22Rv1 (cell line): Measurements from ENCODE around the gene CUTA.

Source experiments
- H3K27ac ChIP-seq: fragments of 450-650 bp; 2 replicates; pipeline ENCODE4 v1.5.1; 2017
- ZFX ChIP-seq: fragments of 450-650 bp; IDR thresholded peaks from 2 replicates; pipeline ENCODE4 v1.6.1; 2017; ENCODE audit warnings: antibody characterized with exemption, borderline replicate concordance
- TF ChIP-seq, protein P1 (sequence below): fragments of 450-650 bp; IDR thresholded peaks from 2 replicates; pipeline ENCODE4 v1.5.1; 2017; ENCODE audit warnings: mild to moderate bottlenecking

CUTA gene

DNA sequence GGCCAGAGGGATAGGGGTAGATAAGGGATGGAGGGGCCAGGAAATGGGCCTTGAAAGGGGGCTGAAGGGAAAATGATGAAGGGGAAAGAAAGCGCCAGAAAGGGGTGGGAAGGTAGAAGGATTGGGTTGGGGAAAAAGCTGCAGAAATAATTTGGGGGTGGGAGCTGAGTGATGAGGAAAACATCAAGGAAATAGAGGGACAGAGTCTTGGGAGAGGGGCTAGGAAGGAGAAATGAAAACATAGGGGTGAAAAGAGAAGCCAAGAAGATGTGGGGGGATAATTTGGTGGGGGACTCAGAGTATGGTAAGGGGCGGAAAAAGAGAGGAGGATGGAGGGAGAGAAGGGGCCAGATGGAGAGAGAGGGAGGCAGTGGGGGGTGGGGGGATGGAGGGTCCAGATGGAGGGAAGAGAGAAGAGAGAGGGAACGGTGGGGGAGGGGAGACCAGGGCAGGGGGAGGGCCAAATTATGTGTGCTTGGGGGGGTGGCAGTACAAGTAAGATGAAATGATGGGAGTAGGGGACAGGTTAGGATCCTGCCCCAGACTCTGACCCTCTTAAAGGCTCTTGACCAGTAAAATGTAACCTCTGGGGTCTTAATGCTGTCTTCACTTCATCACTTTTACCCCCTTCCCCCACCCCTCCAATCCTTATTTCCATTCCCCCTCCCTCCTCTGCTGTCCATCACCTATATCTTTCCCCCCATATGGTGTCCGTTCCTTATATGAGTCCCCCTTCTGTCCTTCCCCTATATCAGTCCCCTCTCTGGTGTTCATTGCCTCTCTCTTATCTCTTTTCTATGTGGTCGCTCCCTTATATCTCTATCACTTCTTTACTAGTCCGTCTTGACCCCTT is 2.8 kb upstream of the CUTA start:
- no peak for TF ChIP-seq ZFX
- TF ChIP-seq, protein P1, sequence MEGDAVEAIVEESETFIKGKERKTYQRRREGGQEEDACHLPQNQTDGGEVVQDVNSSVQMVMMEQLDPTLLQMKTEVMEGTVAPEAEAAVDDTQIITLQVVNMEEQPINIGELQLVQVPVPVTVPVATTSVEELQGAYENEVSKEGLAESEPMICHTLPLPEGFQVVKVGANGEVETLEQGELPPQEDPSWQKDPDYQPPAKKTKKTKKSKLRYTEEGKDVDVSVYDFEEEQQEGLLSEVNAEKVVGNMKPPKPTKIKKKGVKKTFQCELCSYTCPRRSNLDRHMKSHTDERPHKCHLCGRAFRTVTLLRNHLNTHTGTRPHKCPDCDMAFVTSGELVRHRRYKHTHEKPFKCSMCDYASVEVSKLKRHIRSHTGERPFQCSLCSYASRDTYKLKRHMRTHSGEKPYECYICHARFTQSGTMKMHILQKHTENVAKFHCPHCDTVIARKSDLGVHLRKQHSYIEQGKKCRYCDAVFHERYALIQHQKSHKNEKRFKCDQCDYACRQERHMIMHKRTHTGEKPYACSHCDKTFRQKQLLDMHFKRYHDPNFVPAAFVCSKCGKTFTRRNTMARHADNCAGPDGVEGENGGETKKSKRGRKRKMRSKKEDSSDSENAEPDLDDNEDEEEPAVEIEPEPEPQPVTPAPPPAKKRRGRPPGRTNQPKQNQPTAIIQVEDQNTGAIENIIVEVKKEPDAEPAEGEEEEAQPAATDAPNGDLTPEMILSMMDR = no peak
- no peak overlapping the region for H3K27ac ChIP-seq

DNA sequence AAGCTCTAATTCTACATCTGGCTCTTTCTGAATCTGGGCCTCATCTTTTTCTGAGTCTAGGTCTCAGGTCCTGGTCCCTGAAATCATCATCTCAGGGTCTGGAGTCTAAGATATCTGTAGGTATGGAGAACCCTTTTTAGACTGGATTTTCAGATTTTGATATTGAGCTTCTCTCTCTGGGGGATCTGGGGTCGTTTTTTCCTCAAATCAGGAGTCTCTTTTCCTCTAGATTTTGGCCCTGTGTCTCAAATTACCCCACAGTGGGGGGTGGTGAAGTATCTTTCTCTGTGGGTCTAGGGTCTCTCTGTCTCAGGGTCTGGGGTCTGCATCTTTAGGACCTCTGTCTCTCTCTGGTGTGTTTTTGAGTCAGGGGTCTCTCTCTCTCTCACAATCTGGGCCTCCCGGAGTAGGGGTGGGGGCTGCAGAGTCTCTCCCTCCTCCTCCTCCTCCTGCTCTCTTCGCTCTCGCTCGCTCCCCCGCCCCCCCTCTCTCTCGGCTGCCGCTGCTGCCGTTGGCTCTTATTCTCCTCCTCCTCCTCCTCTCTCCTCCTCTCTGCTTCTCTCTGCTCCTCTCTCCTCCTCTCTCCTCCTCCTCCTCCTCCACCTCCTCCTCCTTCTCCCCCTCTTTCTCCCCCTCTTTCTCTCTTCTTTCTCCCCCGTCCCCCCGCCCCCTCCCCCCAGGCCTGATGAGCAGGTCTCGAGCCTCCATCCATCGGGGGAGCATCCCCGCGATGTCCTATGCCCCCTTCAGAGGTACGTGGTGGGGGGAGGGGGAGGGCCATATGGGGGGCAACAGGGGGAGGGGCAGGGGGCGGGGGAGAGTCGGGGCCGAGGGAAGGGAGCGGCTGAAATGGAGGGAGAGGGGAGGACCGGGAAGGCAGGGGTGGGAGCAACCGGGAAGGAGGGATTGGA is 1.9 kb upstream of the CUTA start, which contains the start of gene SYNGAP1:
TSS of gene SYNGAP1 (plus strand) at position 486 of the 911 bp plus-strand sequence. CDS start at position 686, 200 bp downstream.
- TF ChIP-seq, protein P1 = no peak
- no peak for TF ChIP-seq ZFX
- peak within 1 kb of the TSS; percentile 88 for H3K27ac ChIP-seq

DNA sequence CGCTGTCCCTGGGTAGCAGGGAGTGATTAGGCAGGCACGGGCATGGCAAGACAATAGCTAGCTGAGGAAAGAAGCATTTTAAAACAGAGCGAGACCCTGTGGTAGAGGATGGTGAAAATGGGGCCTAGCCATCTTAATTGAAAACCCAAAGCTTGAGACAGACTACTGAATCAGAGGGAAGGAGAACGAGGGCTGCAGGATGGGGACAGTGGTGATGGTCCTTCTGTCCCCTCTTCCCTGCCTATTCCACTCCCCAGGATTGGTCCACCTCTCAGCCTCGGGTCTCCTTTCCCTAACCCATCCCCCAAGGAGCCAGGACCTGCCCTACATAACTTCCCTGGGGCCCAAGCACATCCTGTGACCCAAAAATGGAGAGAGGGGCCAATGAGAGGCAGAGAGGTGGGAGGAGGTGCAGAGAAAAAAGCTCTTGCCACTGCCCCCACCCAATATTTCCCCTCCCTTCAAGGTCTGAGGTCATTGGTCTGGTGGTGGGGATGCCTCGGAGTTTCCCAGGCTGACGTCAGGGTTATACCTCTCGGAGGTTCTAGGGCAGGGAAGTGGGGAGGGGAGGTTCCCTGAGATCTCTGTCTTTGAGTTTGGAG is 884 bp upstream of the CUTA start:
- TF ChIP-seq, protein P1 = no peak
- no peak for TF ChIP-seq ZFX
- H3K27ac ChIP-seq = peak overlapping the region; percentile 88

DNA sequence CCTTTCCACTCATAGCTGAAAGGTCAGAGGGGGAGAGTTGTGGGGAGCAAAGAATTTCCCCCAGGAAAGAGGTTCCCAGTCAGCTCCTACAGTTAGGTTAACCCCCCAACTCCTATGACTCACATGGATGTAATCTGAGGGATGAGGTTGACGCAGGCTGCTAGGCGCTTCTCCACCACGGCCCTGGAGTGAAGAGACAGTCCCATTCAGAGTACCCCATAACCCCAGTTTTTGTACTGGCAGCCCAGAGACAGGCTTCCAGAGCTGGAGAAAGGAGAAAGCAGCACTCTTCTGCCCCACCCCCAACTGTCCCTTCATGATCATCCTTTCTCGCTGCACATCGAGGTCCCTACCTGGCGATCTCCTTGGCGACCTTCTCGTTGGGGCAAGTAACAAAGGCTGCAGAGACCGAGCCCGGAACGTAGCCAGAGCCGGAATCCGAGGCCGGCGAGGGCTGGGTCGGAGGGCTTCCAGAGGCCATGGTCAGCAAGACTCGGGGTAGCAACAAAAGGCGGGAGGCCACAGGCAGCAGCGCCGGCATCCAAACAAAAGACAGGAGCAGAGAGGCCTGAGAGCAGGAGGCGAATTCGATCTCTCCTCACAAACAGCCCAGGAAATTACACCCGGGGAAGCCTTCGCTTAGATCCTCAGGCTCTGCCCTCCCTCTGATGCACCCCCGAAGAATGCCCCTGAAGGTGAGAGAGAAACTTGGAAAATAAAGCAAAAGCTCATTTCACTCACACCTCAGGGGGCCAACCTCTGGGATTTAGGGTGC is 592 bp downstream of the CUTA start:
- H3K27ac ChIP-seq = peak overlapping the region; percentile 88
- TF ChIP-seq, protein P1 = no peak
- TF ChIP-seq ZFX = no peak

DNA sequence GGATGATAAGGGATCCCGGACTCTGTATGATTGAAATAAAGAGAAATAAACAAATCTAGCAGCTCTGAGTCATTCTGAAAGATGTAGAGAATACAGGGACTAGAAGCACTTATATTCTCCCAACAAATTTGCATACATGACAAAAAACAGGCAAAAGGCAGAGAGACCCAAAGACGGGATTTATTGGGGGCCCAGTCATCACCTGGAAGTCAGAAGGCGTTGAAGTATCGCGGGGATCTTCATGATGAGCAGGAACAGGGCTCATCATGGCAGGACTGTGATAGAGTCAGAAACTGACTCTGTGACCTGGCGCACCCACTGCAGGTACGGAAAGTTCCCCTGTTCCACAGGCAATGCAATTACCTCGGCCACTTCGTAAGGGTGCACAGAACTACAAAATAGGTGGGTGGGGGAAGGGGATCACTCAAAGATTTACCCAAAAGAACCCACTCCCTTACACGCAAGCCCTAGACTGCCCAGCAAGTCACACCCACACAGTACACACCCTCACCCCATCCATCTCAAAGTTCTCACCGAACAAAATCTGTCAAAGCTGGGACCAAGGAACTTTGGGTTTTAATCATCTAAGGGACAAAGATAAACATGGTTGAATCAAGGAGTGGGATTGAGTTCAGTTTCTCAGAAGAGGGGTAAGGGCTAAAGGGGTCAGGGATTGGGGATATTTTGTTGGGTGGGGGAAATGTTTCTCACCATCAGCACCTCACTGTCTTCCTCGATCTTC is 1.4 kb downstream of the CUTA start:
- peak overlapping the region; percentile 88 for H3K27ac ChIP-seq
- TF ChIP-seq ZFX = no peak
- TF ChIP-seq, protein P1 = no peak

DNA sequence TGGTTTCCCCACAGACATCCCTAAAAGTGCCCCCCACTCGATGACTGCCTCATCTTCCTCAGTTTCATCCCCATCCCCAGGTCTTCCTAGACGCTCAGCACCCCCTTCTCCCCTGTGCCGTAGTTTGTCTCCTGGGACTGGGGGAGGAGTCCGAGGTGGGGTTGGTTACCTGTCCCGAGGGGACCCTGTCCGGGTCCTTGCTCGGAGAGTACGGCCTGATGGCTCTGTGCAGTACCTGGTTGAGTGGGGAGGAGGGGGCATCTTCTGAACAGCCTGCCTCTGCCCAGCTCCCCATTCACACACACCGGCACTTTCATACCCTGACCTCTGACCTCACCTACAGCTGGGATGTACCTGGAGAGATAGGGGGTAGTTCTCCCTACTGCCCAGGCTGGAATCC is 2.1 kb downstream of the CUTA start:
- TF ChIP-seq, protein P1 = no peak
- TF ChIP-seq ZFX = no peak

More for the DNA sequence above, 2.1 kb downstream of the CUTA start:
- peak overlapping the region; percentile 88 for H3K27ac ChIP-seq
